Measurements from ENCODE around the gene PLA2G6. TPM values are rescaled to one million over a fixed set of nuclear protein-coding genes. Genes with fewer than 3 reads are reported as not detected.

Gene PLA2G6
- total and polyA plus RNA-seq, 2 of the 8 experiments (the other 6 are each of a cell fraction or from before 2014, with no cell fraction given) = 13.2 to 21.0 TPM

GRCh38 chr22:38118182-38118581, 63.4 kb downstream of the PLA2G6 start (continued):
- no peak for TF ChIP-seq CHD7 (IDR thresholded peaks at IDR 0.05; ENCODE audit: insufficient replicate concordance, low read length)
- no peak for TF ChIP-seq TEAD4 (IDR thresholded peaks at IDR 0.05; ENCODE audit: low read depth, low read length)
- TF ChIP-seq HDAC2 (IDR thresholded peaks at IDR 0.05; ENCODE audit: borderline replicate concordance in 1 of 2, low read depth in 2 of 2, low read length in 2 of 2) = no peak
- TF ChIP-seq TBP (IDR thresholded peaks at IDR 0.05; ENCODE audit: low read depth, low read length) = no peak
- TF ChIP-seq SP1 (IDR thresholded peaks at IDR 0.05; ENCODE audit: low read depth, low read length) = no peak
- TF ChIP-seq CEBPB (IDR thresholded peaks at IDR 0.05; ENCODE audit: low read depth, low read length) = no peak
- no peak for TF ChIP-seq EZH2 (IDR thresholded peaks at IDR 0.05; ENCODE audit: low read depth, low read length, severe bottlenecking)
- no peak for TF ChIP-seq POLR2A (IDR thresholded peaks at IDR 0.05; ENCODE audit: control extremely low read depth in 1 of 2, low read depth in 2 of 2, low read length in 2 of 2)
- no peak for TF ChIP-seq HDAC6 (IDR thresholded peaks at IDR 0.05; ENCODE audit: low read depth, low read length)
- TF ChIP-seq CTCF (IDR thresholded peaks at IDR 0.05; ENCODE audit: control extremely low read depth in 1 of 3, insufficient read depth in 1 of 3, low read depth in 1 of 3, low read length in 3 of 3) = no peak
